SIG-M5 treated with dmso at 0.1 percent for 504 hours (cell line): Measurements from ENCODE around the gene POLR1D.

Experiments
- DNase-seq: peaks from one replicate; lab custom pipeline; 2025; ENCODE audit not compliant: unreplicated experiment; lab: John Stamatoyannopoulos, UW

The POLR1D gene

GRCh38 chr13:27670861-27671260 lies 49.2 kb downstream of the POLR1D start:
- no peak for DNase-seq

DNA sequence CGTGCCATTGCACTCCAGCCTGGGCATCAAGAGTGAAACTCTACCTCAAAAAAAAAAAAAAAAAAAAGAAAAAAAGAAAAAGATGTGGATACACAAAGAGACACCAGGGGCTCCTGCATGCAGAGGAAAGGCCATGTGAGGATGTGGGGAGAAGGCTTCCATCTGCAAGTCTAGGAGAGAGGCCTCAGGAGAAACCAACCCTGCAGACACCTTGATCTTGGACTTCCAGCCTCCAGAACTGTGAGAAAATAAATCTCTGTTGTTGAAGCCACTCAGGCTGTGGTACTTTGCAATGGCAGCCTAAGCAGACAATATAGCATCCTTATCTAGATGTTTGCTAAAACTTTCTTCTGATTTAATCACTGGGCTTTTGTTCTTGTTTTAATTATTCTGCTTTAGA lies 50.3 kb downstream of the POLR1D start:
- DNase-seq: no peak
